PC-9 (cell line): ENCODE measurements around the gene MAN2A2. TPM values are rescaled to one million over a fixed set of nuclear protein-coding genes. Genes with fewer than 3 reads are reported as not detected.
A peak's percentile ranks its signal among the peaks of the same experiment; 100 is the strongest.

Experiments used
- BruUV-seq: library from RNA; stranded (reverse); fragments of 400-500 nt; replicated peaks from 2 replicates; lab custom pipeline; 2021; lab: Mats Ljungman, UMichigan
- CTCF ChIA-PET: fragments of 300-600 bp; sonication (Branson Sonifier 250); formaldehyde crosslinking; loops from one replicate; lab custom pipeline; 2022; ENCODE audit warnings: antibody characterized with exemption; lab: Charles Lee
- POLR2A ChIA-PET: fragments of 300-600 bp; sonication (Branson Sonifier 250); formaldehyde crosslinking; loops from one replicate; lab custom pipeline; 2022; ENCODE audit warnings: antibody characterized with exemption; ENCODE audit not compliant: unreplicated experiment; lab: Charles Lee
- DNase-seq, 2 experiments: peaks; one replicate each; pipeline versions ENCODE4 v3.0.0 to v3.0.0-alpha.2; 2015 to 2022; ENCODE audit warnings: mixed read lengths in 1 of 2
- H2AFZ ChIP-seq: fragments of 200-600 bp; sonication (generic); 2 replicates; pipeline ENCODE4 v1.8.1; 2017; ENCODE audit warnings: antibody characterized with exemption
- H3F3A ChIP-seq: fragments of 200-600 bp; sonication (generic); 2 replicates; pipeline ENCODE4 v1.8.1; 2017; ENCODE audit warnings: antibody characterized with exemption, mild to moderate bottlenecking, low read depth; ENCODE audit not compliant: insufficient read depth
- H3K27ac ChIP-seq: fragments of 200-600 bp; sonication (generic); 2 replicates; pipeline ENCODE4 v1.6.1; 2016; ENCODE audit warnings: mixed run types
- H3K27me3 ChIP-seq: fragments of 200-600 bp; sonication (generic); 2 replicates; pipeline ENCODE4 v1.6.1; 2016; ENCODE audit warnings: low read depth, mixed run types; ENCODE audit not compliant: insufficient read depth
- H3K36me3 ChIP-seq: fragments of 200-600 bp; sonication (generic); 2 replicates; pipeline ENCODE4 v1.6.1; 2016; ENCODE audit warnings: low read depth, mixed run types
- H3K4me1 ChIP-seq: fragments of 200-600 bp; sonication (generic); replicated peaks from 2 replicates; pipeline ENCODE4 v1.6.1; 2016; ENCODE audit warnings: mixed run types; ENCODE audit not compliant: insufficient read depth
- H3K4me2 ChIP-seq: fragments of 200-600 bp; sonication (generic); 2 replicates; pipeline ENCODE4 v1.6.1; 2017; ENCODE audit warnings: mixed run types
- H3K4me3 ChIP-seq: fragments of 200-600 bp; sonication (generic); 2 replicates; pipeline ENCODE4 v1.6.1; 2016; ENCODE audit warnings: mixed run types
- H3K79me2 ChIP-seq: fragments of 200-600 bp; sonication (generic); 2 replicates; pipeline ENCODE4 v1.6.1; 2017; ENCODE audit warnings: low read depth, mixed run types
- H3K9me2 ChIP-seq: fragments of 200-600 bp; sonication (generic); 2 replicates; pipeline ENCODE4 v1.8.1; 2017; ENCODE audit warnings: mild to moderate bottlenecking; ENCODE audit not compliant: insufficient read depth
- H3K9me3 ChIP-seq: fragments of 200-600 bp; sonication (generic); 2 replicates; pipeline ENCODE4 v1.8.1; 2016; ENCODE audit warnings: low read depth; ENCODE audit not compliant: insufficient read depth
- H4K20me1 ChIP-seq: fragments of 200-600 bp; sonication (generic); 2 replicates; pipeline ENCODE4 v1.8.1; 2017; ENCODE audit not compliant: insufficient read depth
- CTCF ChIP-seq: fragments of 200-600 bp; sonication (generic); conservative IDR thresholded peaks from 2 replicates; pipeline ENCODE4 v1.6.1; 2017; ENCODE audit warnings: mixed run types, antibody characterized with exemption, mild to moderate bottlenecking, moderate library complexity
- EZH2 ChIP-seq: fragments of 200-600 bp; sonication (generic); IDR thresholded peaks from 2 replicates; pipeline ENCODE4 v1.8.0; 2017; ENCODE audit warnings: antibody characterized with exemption, low read depth
- intact Hi-C: fragments of 100-400 bp; cut with micrococcal nuclease; formaldehyde crosslinking; loops from one replicate; pipeline ENCODE4 v1.10.0; 2022; ENCODE audit not compliant: unreplicated experiment
- total RNA-seq: library from RNA; stranded (reverse); gene quantifications from 2 replicates; pipeline ENCODE4 v1.2.3, GENCODE V29; 2021

Gene MAN2A2
- total RNA-seq, 1 experiment from 2014 or later = 27.1 TPM

GRCh38 chr15:90868261-90868689 lies 34.8 kb upstream of the MAN2A2 start, which contains the start of gene FURIN:
Gene FURIN, plus strand, starts transcription at chr15:90868588. Its CDS starts 7,153 bp downstream, at chr15:90875741.
- BruUV-seq = no TSS peak
- ChIA-PET POLR2A (interaction anchor here (0.6 kb wide), 2 partner anchors 9 to 22 kb away, joined by 3 to 5 read pairs; no protein-coding TSS in a partner anchor), CTCF (interaction anchor here (0.8 kb wide), 1 partner anchor 18 kb away, joined by 4 read pairs; no protein-coding TSS in a partner anchor)
- Histone ChIP-seq H2AFZ (no peak within 1 kb of the TSS), H3F3A (peaks cover 58% of the 10 kb centered on the region), H4K20me1 (peaks cover 3% of the 10 kb centered on the region; the same call in 1 of the 2 replicates), H3K4me3 (peak within 1 kb of the TSS; percentile 25; the same call in 1 of the 2 replicates), H3K4me2 (peak within 1 kb of the TSS; percentile 77), H3K36me3 (no peaks in the 10 kb centered on the region), H3K9me2 (no peaks in the 10 kb centered on the region), H3K79me2 (peaks cover 20% of the 10 kb centered on the region), H3K27me3 (no peaks in the 10 kb centered on the region), H3K9me3 (no peaks in the 10 kb centered on the region), H3K4me1 (peaks cover 68% of the 10 kb centered on the region), H3K27ac (peak within 1 kb of the TSS; percentile 72)
- intact Hi-C loops = no loop called here
- TF ChIP-seq CTCF = no peak
- TF ChIP-seq EZH2 = no peak
- DNase-seq = peak; percentile 69 to 78

- TF ChIP-seq CTCF (no peak), EZH2 (no peak)
- peaks cover 57% of the 10 kb centered on the region for H3F3A ChIP-seq
- H3K4me1 ChIP-seq = peaks cover 68% of the 10 kb centered on the region
- POLR2A ChIA-PET = no interaction called here
- intact Hi-C loops = no loop called here
- CTCF ChIA-PET = interaction anchor here (0.6 kb wide), 1 partner anchor 63 kb away, joined by 3 read pairs; the partner anchor contains the start of gene HDDC3
- no peaks in the 10 kb centered on the region for H3K36me3 ChIP-seq
- no peaks in the 10 kb centered on the region for H3K27me3 ChIP-seq
- no peaks in the 10 kb centered on the region for H3K9me3 ChIP-seq
- H4K20me1 ChIP-seq = peaks cover 12% of the 10 kb centered on the region
- peak overlapping the region; percentile 25; the same call in 1 of the 2 replicates for H3K4me3 ChIP-seq
- peak overlapping the region; percentile 77 for H3K4me2 ChIP-seq
- peaks cover 28% of the 10 kb centered on the region for H3K79me2 ChIP-seq
- DNase-seq = no peak
- peak overlapping the region; percentile 72 for H3K27ac ChIP-seq
- no TSS peak for BruUV-seq
- H3K9me2 ChIP-seq = no peaks in the 10 kb centered on the region
- H2AFZ ChIP-seq = no peak overlapping the region
Observed at GRCh38 chr15:90869140-90869541, 34.0 kb upstream of the MAN2A2 start.

GRCh38 chr15:90869601-90870353 lies 33.3 kb upstream of the MAN2A2 start:
- H3K4me1 ChIP-seq = peaks cover 66% of the 10 kb centered on the region
- H3K4me2 ChIP-seq = peak overlapping the region; percentile 77
- H3K79me2 ChIP-seq = peaks cover 32% of the 10 kb centered on the region
- no peak overlapping the region for H2AFZ ChIP-seq
- H4K20me1 ChIP-seq = peaks cover 16% of the 10 kb centered on the region
- peak; percentile 83 for DNase-seq
- intact Hi-C loops = loop anchor here (5.0 kb wide), 4 partner anchors 152 to 392 kb away; partner anchors contain the start of gene BLM
- H3K36me3 ChIP-seq = no peaks in the 10 kb centered on the region
- no peaks in the 10 kb centered on the region for H3K9me2 ChIP-seq
- peak overlapping the region; percentile 72 for H3K27ac ChIP-seq
- peak overlapping the region; percentile 73; the same call in 1 of the 2 replicates for H3K4me3 ChIP-seq
- H3F3A ChIP-seq = peaks cover 54% of the 10 kb centered on the region
- TF ChIP-seq CTCF (no peak), EZH2 (no peak)
- ChIA-PET CTCF (interaction anchor here (0.6 kb wide), 1 partner anchor 62 kb away, joined by 3 read pairs; the partner anchor contains the start of gene HDDC3), POLR2A (no interaction called here)
- no peaks in the 10 kb centered on the region for H3K9me3 ChIP-seq
- H3K27me3 ChIP-seq = no peaks in the 10 kb centered on the region
- no TSS peak for BruUV-seq
